Caco-2 (cell line): ENCODE measurements around the gene TAB3. TPM values are rescaled to one million over a fixed set of nuclear protein-coding genes. Genes with fewer than 3 reads are reported as not detected.

ENCODE experiments used
- BruUV-seq: library from RNA; stranded (reverse); fragments of 400-500 nt; replicated peaks from 2 replicates; lab custom pipeline; 2021; lab: Mats Ljungman, UMichigan
- CTCF ChIA-PET: fragments of 300-600 bp; sonication (Branson Sonifier 250); formaldehyde crosslinking; loops from one replicate; lab custom pipeline; 2022; ENCODE audit warnings: antibody characterized with exemption; lab: Charles Lee
- POLR2A ChIA-PET: fragments of 300-600 bp; sonication (Branson Sonifier 250); formaldehyde crosslinking; loops from one replicate; lab custom pipeline; 2022; ENCODE audit warnings: antibody characterized with exemption; lab: Charles Lee
- DNase-seq, 2 experiments: peaks; one replicate each; pipeline versions ENCODE4 v3.0.0 to v3.0.0-alpha.2; 2020 to 2022
- H3K27me3 ChIP-seq: replicated peaks from 2 replicates; pipeline ENCODE4 v1.6.0; 2011; ENCODE audit warnings: low read length; ENCODE audit not compliant: control insufficient read depth, insufficient read depth
- H3K36me3 ChIP-seq: 2 replicates; pipeline ENCODE4 v1.5.1; 2011; ENCODE audit warnings: low read length; ENCODE audit not compliant: control insufficient read depth, insufficient read depth
- H3K4me1 ChIP-seq: fragments of 250-450 bp; sonication (Bioruptor Pico); 2 replicates; pipeline ENCODE4 v1.5.1; 2020; ENCODE audit warnings: mild to moderate bottlenecking
- H3K4me3 ChIP-seq: 2 replicates; pipeline ENCODE4 v1.5.1; 2011; ENCODE audit warnings: low read depth, mild to moderate bottlenecking, control low read depth, low read length
- H3K9me3 ChIP-seq: fragments of 250-450 bp; sonication (Bioruptor Pico); 2 replicates; pipeline ENCODE4 v1.5.1; 2020; ENCODE audit warnings: mild to moderate bottlenecking, moderate library complexity
- H3K27ac Mint-ChIP-seq: one replicate; pipeline ENCODE4 v1.8.0; 2022; ENCODE audit warnings: mixed read lengths; ENCODE audit not compliant: unreplicated experiment
- H3K27me3 Mint-ChIP-seq: one replicate; pipeline ENCODE4 v1.8.0; 2022; ENCODE audit warnings: mixed read lengths; ENCODE audit not compliant: insufficient read depth, unreplicated experiment
- H3K36me3 Mint-ChIP-seq: one replicate; pipeline ENCODE4 v1.8.0; 2022; ENCODE audit warnings: mild to moderate bottlenecking, mixed read lengths; ENCODE audit not compliant: insufficient read depth, unreplicated experiment
- H3K4me1 Mint-ChIP-seq: one replicate; pipeline ENCODE4 v1.8.0; 2022; ENCODE audit warnings: low read depth, mixed read lengths; ENCODE audit not compliant: unreplicated experiment
- H3K4me3 Mint-ChIP-seq: one replicate; pipeline ENCODE4 v1.8.0; 2022; ENCODE audit warnings: mild to moderate bottlenecking, moderate library complexity, mixed read lengths; ENCODE audit not compliant: unreplicated experiment
- H3K9me3 Mint-ChIP-seq: one replicate; pipeline ENCODE4 v1.8.0; 2022; ENCODE audit warnings: mixed read lengths; ENCODE audit not compliant: unreplicated experiment
- CTCF ChIP-seq, 2 experiments: fragments of 200-600 bp in 1 of 2; IDR thresholded peaks; 1 replicate in 1 of 2; 2 replicates in 1 of 2; pipeline versions ENCODE4 v1.5.1 to v1.8.0; 2011 to 2022; ENCODE audit warnings: antibody characterized with exemption in 1 of 2, control low read depth in 1 of 2, inconsistent platforms in 1 of 2, low read depth in 1 of 2, low read length in 1 of 2, mild to moderate bottlenecking in 1 of 2, moderate library complexity in 1 of 2; ENCODE audit not compliant: insufficient read depth in 1 of 2, severe bottlenecking in 1 of 2, unreplicated experiment in 1 of 2
- intact Hi-C: fragments of 100-400 bp; cut with micrococcal nuclease; formaldehyde crosslinking; loops from one replicate; pipeline ENCODE4 v1.10.0; 2022; ENCODE audit not compliant: unreplicated experiment
- total RNA-seq: library from RNA; stranded (reverse); gene quantifications from 2 replicates; pipeline ENCODE4 v1.2.3, GENCODE V29; 2022

The TAB3 gene
- total RNA-seq, 1 experiment from 2014 or later, result 14.8 TPM

- no peak for DNase-seq
- Mint-ChIP-seq H3K27ac (no peak overlapping the region), H3K4me1 (no peaks in the 10 kb centered on the region), H3K4me3 (no peak overlapping the region), H3K36me3 (no peaks in the 10 kb centered on the region), H3K27me3 (no peaks in the 10 kb centered on the region), H3K9me3 (no peaks in the 10 kb centered on the region)
- ChIA-PET CTCF (no interaction called here), POLR2A (no interaction called here)
- H3K9me3 ChIP-seq, result no peaks in the 10 kb centered on the region
- no peaks in the 10 kb centered on the region for H3K27me3 ChIP-seq
- H3K36me3 ChIP-seq, result no peaks in the 10 kb centered on the region
- BruUV-seq, result no TSS peak
- no peaks in the 10 kb centered on the region for H3K4me1 ChIP-seq
- H3K4me3 ChIP-seq, result no peak overlapping the region
- no peak for TF ChIP-seq CTCF (IDR thresholded peaks at IDR 0.05; ENCODE audit: insufficient read depth in 1 of 2, low read depth in 1 of 2, low read length in 1 of 2, severe bottlenecking in 1 of 2, unreplicated experiment in 1 of 2)
- intact Hi-C loops, result no loop called here
Observed at GRCh38 chrX:30781711-30782444, 107.2 kb downstream of the TAB3 start.

- Histone ChIP-seq H3K9me3 (no peaks in the 10 kb centered on the region), H3K36me3 (no peaks in the 10 kb centered on the region), H3K27me3 (no peaks in the 10 kb centered on the region), H3K4me3 (no peak overlapping the region), H3K4me1 (no peaks in the 10 kb centered on the region)
- no peaks in the 10 kb centered on the region for H3K4me1 Mint-ChIP-seq
- no peaks in the 10 kb centered on the region for H3K36me3 Mint-ChIP-seq
- CTCF ChIA-PET, result interaction anchor here (0.6 kb wide), 1 partner anchor 108 kb away, joined by 7 read pairs; no protein-coding TSS in a partner anchor
- H3K27me3 Mint-ChIP-seq, result no peaks in the 10 kb centered on the region
- DNase-seq, result no peak
- no peak overlapping the region for H3K4me3 Mint-ChIP-seq
- no peak overlapping the region for H3K27ac Mint-ChIP-seq
- POLR2A ChIA-PET, result no interaction called here
- intact Hi-C loops, result no loop called here
- no TSS peak for BruUV-seq
- no peaks in the 10 kb centered on the region for H3K9me3 Mint-ChIP-seq
- TF ChIP-seq CTCF (IDR thresholded peaks at IDR 0.05; ENCODE audit: insufficient read depth in 1 of 2, low read depth in 1 of 2, low read length in 1 of 2, severe bottlenecking in 1 of 2, unreplicated experiment in 1 of 2), result no peak
Observed at GRCh38 chrX:30779453-30780030, 109.5 kb downstream of the TAB3 start.

GRCh38 chrX:30777575-30777974, 111.5 kb downstream of the TAB3 start:
- ChIA-PET CTCF (no interaction called here), POLR2A (no interaction called here)
- Histone ChIP-seq H3K4me3 (no peak overlapping the region), H3K4me1 (no peaks in the 10 kb centered on the region), H3K9me3 (no peaks in the 10 kb centered on the region), H3K27me3 (no peaks in the 10 kb centered on the region), H3K36me3 (no peaks in the 10 kb centered on the region)
- TF ChIP-seq CTCF (IDR thresholded peaks at IDR 0.05; ENCODE audit: insufficient read depth in 1 of 2, low read depth in 1 of 2, low read length in 1 of 2, severe bottlenecking in 1 of 2, unreplicated experiment in 1 of 2), result no peak
- no TSS peak for BruUV-seq
- H3K27ac Mint-ChIP-seq, result no peak overlapping the region
- H3K4me3 Mint-ChIP-seq, result no peak overlapping the region
- no peaks in the 10 kb centered on the region for H3K4me1 Mint-ChIP-seq
- intact Hi-C loops, result no loop called here
- H3K27me3 Mint-ChIP-seq, result no peaks in the 10 kb centered on the region
- H3K9me3 Mint-ChIP-seq, result no peaks in the 10 kb centered on the region
- DNase-seq, result no peak
- H3K36me3 Mint-ChIP-seq, result no peaks in the 10 kb centered on the region

Other genes with a start within 250 kb of the TAB3 start
- gene GK, start 235.8 kb downstream of the TAB3 start, total RNA-seq, result 5.6 and 6.5 TPM in 2 replicates
- gene FTHL17, start 182.8 kb upstream of the TAB3 start, total RNA-seq, result not detected in 2 replicates